HL-60 (cell line): ENCODE results near the gene TMTC1.

Experiments
- DNase-seq, 2 experiments: peaks; one replicate each; pipeline ENCODE4 v3.0.0-alpha.2; 2010 to 2020; ENCODE audit warnings: low read depth in 1 of 2, low spot score in 1 of 2
- H3K27ac ChIP-seq: fragments of 250-450 bp; sonication (Bioruptor Pico); replicated peaks from 2 replicates; pipeline ENCODE4 v1.5.1; 2020; ENCODE audit warnings: mild to moderate bottlenecking, moderate library complexity
- H3K27me3 ChIP-seq: fragments of 250-450 bp; sonication (Bioruptor Pico); 2 replicates; pipeline ENCODE4 v1.5.1; 2021; ENCODE audit warnings: mild to moderate bottlenecking, moderate library complexity; ENCODE audit not compliant: insufficient read depth, poor library complexity, severe bottlenecking
- H3K4me3 ChIP-seq: replicated peaks from 2 replicates; pipeline ENCODE4 v1.5.1; 2011; ENCODE audit warnings: mild to moderate bottlenecking, control low read depth, low read length; ENCODE audit not compliant: insufficient read depth
- GABPA ChIP-seq: IDR thresholded peaks from 2 replicates; pipeline ENCODE4 v1.6.1; 2012; ENCODE audit warnings: low read depth
- POLR2AphosphoS5 ChIP-seq: IDR thresholded peaks from 2 replicates; pipeline ENCODE4 v1.6.1; 2012; ENCODE audit warnings: low read depth
- SPI1 ChIP-seq: IDR thresholded peaks from 2 replicates; pipeline ENCODE4 v1.6.1; 2012; ENCODE audit warnings: low read depth, mild to moderate bottlenecking, borderline replicate concordance
- TF ChIP-seq, protein P1 (sequence below): IDR thresholded peaks from one replicate; pipeline ENCODE4 v1.5.1; 2011; ENCODE audit warnings: low read length, control low read depth, inconsistent platforms; ENCODE audit not compliant: insufficient read depth
- TF ChIP-seq, protein P2 (sequence below): IDR thresholded peaks from 2 replicates; pipeline ENCODE4 v1.6.1; 2012; ENCODE audit warnings: low read depth; ENCODE audit not compliant: insufficient replicate concordance

The TMTC1 gene

DNA sequence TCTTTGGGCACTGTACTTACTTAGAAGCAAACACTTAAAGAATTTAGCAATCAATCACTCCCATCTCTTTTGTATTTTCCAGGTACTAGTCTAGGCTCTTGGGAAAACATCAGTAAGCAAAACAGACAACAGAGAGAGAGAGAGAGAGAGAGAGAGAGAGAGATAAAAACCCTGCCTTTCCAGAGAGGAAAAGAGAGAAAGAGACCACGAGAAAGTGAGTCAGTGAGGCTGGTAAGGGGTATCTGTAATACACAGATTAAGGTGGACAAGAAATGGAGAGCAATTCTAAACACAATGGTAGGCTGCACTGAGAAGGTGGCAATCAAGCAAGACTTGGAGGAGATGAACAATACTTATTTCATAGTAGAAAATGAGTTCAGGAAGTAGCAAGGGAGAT is 166.3 kb downstream of the TMTC1 start:
- TF ChIP-seq SPI1: no peak
- TF ChIP-seq, protein P1, sequence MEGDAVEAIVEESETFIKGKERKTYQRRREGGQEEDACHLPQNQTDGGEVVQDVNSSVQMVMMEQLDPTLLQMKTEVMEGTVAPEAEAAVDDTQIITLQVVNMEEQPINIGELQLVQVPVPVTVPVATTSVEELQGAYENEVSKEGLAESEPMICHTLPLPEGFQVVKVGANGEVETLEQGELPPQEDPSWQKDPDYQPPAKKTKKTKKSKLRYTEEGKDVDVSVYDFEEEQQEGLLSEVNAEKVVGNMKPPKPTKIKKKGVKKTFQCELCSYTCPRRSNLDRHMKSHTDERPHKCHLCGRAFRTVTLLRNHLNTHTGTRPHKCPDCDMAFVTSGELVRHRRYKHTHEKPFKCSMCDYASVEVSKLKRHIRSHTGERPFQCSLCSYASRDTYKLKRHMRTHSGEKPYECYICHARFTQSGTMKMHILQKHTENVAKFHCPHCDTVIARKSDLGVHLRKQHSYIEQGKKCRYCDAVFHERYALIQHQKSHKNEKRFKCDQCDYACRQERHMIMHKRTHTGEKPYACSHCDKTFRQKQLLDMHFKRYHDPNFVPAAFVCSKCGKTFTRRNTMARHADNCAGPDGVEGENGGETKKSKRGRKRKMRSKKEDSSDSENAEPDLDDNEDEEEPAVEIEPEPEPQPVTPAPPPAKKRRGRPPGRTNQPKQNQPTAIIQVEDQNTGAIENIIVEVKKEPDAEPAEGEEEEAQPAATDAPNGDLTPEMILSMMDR: no peak
- TF ChIP-seq POLR2AphosphoS5: no peak
- TF ChIP-seq, protein P2, sequence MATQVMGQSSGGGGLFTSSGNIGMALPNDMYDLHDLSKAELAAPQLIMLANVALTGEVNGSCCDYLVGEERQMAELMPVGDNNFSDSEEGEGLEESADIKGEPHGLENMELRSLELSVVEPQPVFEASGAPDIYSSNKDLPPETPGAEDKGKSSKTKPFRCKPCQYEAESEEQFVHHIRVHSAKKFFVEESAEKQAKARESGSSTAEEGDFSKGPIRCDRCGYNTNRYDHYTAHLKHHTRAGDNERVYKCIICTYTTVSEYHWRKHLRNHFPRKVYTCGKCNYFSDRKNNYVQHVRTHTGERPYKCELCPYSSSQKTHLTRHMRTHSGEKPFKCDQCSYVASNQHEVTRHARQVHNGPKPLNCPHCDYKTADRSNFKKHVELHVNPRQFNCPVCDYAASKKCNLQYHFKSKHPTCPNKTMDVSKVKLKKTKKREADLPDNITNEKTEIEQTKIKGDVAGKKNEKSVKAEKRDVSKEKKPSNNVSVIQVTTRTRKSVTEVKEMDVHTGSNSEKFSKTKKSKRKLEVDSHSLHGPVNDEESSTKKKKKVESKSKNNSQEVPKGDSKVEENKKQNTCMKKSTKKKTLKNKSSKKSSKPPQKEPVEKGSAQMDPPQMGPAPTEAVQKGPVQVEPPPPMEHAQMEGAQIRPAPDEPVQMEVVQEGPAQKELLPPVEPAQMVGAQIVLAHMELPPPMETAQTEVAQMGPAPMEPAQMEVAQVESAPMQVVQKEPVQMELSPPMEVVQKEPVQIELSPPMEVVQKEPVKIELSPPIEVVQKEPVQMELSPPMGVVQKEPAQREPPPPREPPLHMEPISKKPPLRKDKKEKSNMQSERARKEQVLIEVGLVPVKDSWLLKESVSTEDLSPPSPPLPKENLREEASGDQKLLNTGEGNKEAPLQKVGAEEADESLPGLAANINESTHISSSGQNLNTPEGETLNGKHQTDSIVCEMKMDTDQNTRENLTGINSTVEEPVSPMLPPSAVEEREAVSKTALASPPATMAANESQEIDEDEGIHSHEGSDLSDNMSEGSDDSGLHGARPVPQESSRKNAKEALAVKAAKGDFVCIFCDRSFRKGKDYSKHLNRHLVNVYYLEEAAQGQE: no peak
- TF ChIP-seq GABPA: no peak
- H3K27ac ChIP-seq: no peak overlapping the region
- no peak for DNase-seq
- no peak overlapping the region for H3K4me3 ChIP-seq
- peaks cover 8% of the 10 kb centered on the region for H3K27me3 ChIP-seq

DNA sequence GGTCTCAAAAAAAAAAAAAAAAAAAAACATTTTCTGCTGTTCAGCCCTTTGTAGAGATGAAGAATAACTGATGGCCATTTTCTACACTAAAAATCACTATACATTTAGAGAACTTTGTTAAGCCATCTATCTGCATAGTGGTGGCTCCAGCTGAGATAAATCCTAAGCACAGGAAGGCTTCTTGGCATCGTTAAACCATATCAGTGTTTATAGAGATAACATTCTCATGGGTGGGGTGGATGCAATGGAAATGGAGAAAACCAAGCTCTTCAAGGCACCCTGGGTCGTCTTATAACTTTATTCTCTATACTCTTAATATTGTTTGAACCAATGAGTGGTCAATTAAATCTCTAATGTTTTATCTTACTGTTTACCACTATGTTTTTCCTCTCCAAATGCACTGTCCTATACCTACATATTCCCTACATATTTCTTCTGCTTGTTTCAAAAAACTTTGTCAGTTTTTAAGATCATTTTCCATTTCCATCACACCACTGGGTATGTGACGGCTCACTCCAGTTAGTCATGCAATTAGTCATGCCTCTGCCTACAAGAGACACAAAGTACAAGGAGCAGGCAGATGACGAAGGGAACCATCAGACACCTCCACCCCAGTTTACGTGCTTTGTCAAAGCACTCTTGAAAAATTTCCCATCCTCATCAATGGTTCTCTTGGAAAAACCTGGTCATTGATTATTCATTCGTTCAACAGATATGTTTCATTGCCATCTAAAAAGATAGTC is 166.9 kb downstream of the TMTC1 start:
- TF ChIP-seq SPI1: no peak
- no peak for TF ChIP-seq POLR2AphosphoS5
- TF ChIP-seq GABPA: no peak
- TF ChIP-seq, protein P2: no peak
- TF ChIP-seq, protein P1: no peak
- Histone ChIP-seq H3K4me3 (no peak overlapping the region), H3K27me3 (peaks cover 8% of the 10 kb centered on the region), H3K27ac (no peak overlapping the region)
- no peak for DNase-seq

DNA sequence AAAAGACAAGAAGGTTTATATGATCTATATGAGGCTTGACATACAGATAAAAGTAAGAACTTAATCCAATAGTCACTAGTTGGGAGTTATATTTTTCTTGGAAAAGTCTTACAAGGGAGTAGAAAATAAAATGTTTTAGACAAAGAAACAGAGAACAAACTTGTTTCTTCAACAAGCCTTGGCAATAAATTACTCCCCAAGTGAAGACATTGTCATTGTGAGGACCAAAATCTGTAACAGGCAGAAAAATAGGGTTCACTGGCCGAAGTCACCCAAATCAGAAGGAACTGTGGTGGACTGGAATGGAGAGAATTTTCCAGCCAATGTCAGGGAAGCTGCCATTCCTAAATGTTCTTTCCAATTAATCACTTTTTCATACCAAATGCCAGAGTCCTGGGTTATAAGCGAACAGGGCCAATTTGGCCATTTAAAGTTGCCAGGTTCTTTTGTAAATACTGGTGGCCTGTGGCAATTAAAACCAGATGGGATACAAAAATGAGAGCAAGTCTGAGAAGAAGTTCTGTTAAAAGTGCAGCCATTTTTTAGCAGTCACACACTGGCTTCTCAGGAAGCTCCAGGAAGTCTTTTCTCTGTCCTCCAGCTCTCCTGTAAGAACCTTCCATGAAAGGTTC is 168.9 kb downstream of the TMTC1 start:
- no peak for DNase-seq
- Histone ChIP-seq H3K27me3 (peaks cover 8% of the 10 kb centered on the region), H3K27ac (no peak overlapping the region), H3K4me3 (no peak overlapping the region)
- TF ChIP-seq, protein P2: no peak
- TF ChIP-seq SPI1: no peak
